Parathyroid adenoma (tissue), 2 donors: ENCODE results near the gene SPIN1.

Experiments
- H2AFZ ChIP-seq: fragments of 300-600 bp; sonication (generic); one replicate; pipeline ENCODE4 v1.7.0; 2017; ENCODE audit warnings: antibody characterized with exemption, mild to moderate bottlenecking
- H3K27ac ChIP-seq: fragments of 300-600 bp; sonication (generic); one replicate; pipeline ENCODE4 v1.7.0; 2017
- H3K27me3 ChIP-seq: fragments of 300-600 bp; sonication (generic); one replicate; pipeline ENCODE4 v1.7.0; 2017; ENCODE audit warnings: low read length; ENCODE audit not compliant: control insufficient read depth, insufficient read depth
- H3K36me3 ChIP-seq: fragments of 300-600 bp; sonication (generic); one replicate; pipeline ENCODE4 v1.7.0; 2017; ENCODE audit warnings: low read length; ENCODE audit not compliant: control insufficient read depth, insufficient read depth
- H3K4me1 ChIP-seq: fragments of 300-600 bp; sonication (generic); one replicate; pipeline ENCODE4 v1.7.0; 2017; ENCODE audit warnings: control low read depth
- H3K4me2 ChIP-seq: fragments of 300-600 bp; sonication (generic); one replicate; pipeline ENCODE4 v1.7.0; 2017; ENCODE audit warnings: low read length
- H3K4me3 ChIP-seq: fragments of 300-600 bp; sonication (generic); one replicate; pipeline ENCODE4 v1.7.0; 2017; ENCODE audit warnings: low read depth, low read length
- H3K79me2 ChIP-seq: fragments of 300-600 bp; sonication (generic); one replicate; pipeline ENCODE4 v1.7.0; 2017; ENCODE audit warnings: control low read depth
- H3K9ac ChIP-seq: fragments of 300-600 bp; sonication (generic); one replicate; pipeline ENCODE4 v1.7.0; 2017; ENCODE audit warnings: mild to moderate bottlenecking
- H3K9me3 ChIP-seq: fragments of 300-600 bp; sonication (generic); one replicate; pipeline ENCODE4 v1.7.0; 2017; ENCODE audit warnings: low read length; ENCODE audit not compliant: control insufficient read depth
- TF ChIP-seq, protein P1 (sequence below): fragments of 300-600 bp; sonication (generic); IDR thresholded peaks from one replicate; pipeline ENCODE4 v1.7.0; 2017; ENCODE audit warnings: antibody characterized with exemption, mild to moderate bottlenecking
- donor health status: primary hyperparathyroidism.

The SPIN1 gene

DNA sequence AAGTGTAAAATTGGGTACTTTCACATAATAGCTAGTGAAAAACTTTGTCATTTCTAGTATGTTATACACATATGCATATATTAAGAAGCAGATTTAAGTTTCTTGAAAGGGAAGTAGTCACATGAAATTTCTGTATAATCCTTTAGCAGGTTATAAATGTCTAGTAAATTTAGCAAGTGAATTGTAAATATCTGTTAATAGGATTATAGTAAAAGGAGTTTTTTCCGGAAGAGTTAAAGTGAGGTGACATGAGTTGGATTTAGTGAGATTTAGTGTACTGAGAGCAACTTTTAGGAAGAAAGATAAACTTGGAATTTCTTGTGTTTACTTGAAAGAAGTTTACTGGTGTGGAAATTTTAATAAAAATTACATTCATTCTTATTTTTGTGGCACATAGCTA is 38.4 kb downstream of the SPIN1 start:
- Histone ChIP-seq H3K9ac (no peak overlapping the region), H3K27ac (no peak overlapping the region), H3K4me3 (no peak overlapping the region), H3K36me3 (no peaks in the 10 kb centered on the region), H2AFZ (no peak overlapping the region), H3K27me3 (no peaks in the 10 kb centered on the region), H3K4me2 (no peak overlapping the region), H3K79me2 (peaks cover 19% of the 10 kb centered on the region), H3K4me1 (no peaks in the 10 kb centered on the region), H3K9me3 (no peaks in the 10 kb centered on the region)
- TF ChIP-seq, protein P1, sequence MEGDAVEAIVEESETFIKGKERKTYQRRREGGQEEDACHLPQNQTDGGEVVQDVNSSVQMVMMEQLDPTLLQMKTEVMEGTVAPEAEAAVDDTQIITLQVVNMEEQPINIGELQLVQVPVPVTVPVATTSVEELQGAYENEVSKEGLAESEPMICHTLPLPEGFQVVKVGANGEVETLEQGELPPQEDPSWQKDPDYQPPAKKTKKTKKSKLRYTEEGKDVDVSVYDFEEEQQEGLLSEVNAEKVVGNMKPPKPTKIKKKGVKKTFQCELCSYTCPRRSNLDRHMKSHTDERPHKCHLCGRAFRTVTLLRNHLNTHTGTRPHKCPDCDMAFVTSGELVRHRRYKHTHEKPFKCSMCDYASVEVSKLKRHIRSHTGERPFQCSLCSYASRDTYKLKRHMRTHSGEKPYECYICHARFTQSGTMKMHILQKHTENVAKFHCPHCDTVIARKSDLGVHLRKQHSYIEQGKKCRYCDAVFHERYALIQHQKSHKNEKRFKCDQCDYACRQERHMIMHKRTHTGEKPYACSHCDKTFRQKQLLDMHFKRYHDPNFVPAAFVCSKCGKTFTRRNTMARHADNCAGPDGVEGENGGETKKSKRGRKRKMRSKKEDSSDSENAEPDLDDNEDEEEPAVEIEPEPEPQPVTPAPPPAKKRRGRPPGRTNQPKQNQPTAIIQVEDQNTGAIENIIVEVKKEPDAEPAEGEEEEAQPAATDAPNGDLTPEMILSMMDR = no peak

- TF ChIP-seq, protein P1 = no peak
- no peak overlapping the region for H3K4me3 ChIP-seq
- no peak overlapping the region for H3K27ac ChIP-seq
- H3K27me3 ChIP-seq = no peaks in the 10 kb centered on the region
- H3K79me2 ChIP-seq = peaks cover 13% of the 10 kb centered on the region
- no peaks in the 10 kb centered on the region for H3K4me1 ChIP-seq
- no peak overlapping the region for H2AFZ ChIP-seq
- H3K9me3 ChIP-seq = no peaks in the 10 kb centered on the region
- no peak overlapping the region for H3K9ac ChIP-seq
- no peak overlapping the region for H3K4me2 ChIP-seq
- H3K36me3 ChIP-seq = no peaks in the 10 kb centered on the region
These were observed 41.6 kb downstream of the SPIN1 start for GRCh38 chr9:88429595-88430430.

DNA sequence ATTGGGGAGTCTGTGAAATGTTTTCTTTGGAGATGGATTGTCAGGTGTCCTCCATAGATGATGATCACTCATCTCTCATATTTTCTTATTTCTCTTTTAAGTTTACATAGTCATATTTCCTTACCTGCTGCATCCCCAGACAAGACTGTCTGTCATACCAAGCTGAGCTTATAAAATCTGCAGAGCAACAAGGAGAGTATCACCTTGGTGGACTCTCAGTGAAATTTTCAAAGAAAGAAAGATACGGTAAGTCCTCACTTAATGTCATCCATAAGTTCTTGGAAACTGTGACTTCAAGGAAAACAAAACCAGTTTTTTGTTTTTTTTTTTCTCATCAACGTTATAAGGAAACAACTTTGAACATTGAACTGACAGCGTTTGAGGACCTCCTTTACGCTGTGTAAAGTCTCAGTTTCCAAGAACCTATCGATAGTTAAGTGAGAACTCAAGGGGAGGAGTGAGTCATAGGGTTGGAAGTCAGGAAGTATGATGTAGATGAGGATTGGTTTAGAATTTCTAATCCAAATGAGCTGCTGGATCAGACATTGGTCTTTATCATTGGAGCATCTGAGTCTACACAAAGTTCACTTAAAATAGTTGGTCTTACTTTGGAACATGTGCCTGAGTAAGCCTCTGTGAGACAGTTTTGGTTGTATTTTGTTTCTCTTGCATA is 45.5 kb downstream of the SPIN1 start:
- no peak overlapping the region for H3K27ac ChIP-seq
- H3K36me3 ChIP-seq = no peaks in the 10 kb centered on the region

GRCh38 chr9:88435336-88435735 is 47.1 kb downstream of the SPIN1 start:
- Histone ChIP-seq H2AFZ (no peak overlapping the region), H3K9ac (no peak overlapping the region), H3K4me1 (no peaks in the 10 kb centered on the region), H3K36me3 (no peaks in the 10 kb centered on the region), H3K4me2 (no peak overlapping the region), H3K9me3 (no peaks in the 10 kb centered on the region), H3K27me3 (no peaks in the 10 kb centered on the region), H3K27ac (no peak overlapping the region), H3K79me2 (peaks cover 4% of the 10 kb centered on the region), H3K4me3 (no peak overlapping the region)
- TF ChIP-seq, protein P1 = no peak

More for the DNA sequence above, 45.5 kb downstream of the SPIN1 start:
- no peak overlapping the region for H3K9ac ChIP-seq
- no peak overlapping the region for H2AFZ ChIP-seq
- no peaks in the 10 kb centered on the region for H3K27me3 ChIP-seq
- no peak overlapping the region for H3K4me2 ChIP-seq
- peaks cover 5% of the 10 kb centered on the region for H3K79me2 ChIP-seq
- TF ChIP-seq, protein P1 = no peak
- no peaks in the 10 kb centered on the region for H3K9me3 ChIP-seq
- H3K4me3 ChIP-seq = no peak overlapping the region
- H3K4me1 ChIP-seq = no peaks in the 10 kb centered on the region
